Measurements from ENCODE around the gene MRPS6. TPM values are rescaled to one million over a fixed set of nuclear protein-coding genes. Genes with fewer than 3 reads are reported as not detected.

The MRPS6 gene
- total RNA-seq, 1 experiment from 2014 or later = 32.8 TPM

DNA sequence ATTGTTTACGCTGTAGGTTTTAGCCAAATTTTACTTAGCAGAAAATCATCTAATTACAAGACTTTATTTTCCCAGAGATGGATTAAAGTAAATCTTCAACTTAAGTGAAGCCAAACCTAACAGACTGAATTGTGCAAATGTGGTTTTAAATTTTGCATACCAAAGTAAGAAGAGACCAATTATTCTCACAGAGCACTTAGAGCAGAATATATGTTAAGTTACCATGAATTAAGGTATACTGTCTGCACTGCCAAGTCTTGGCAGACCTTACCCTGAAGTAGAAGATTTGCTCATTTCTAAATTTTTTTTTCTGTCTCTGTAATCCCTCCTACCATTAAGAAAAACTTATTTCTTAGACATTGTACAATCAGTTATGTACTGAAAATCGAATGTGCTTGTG, 24.1 kb downstream of the MRPS6 start:
- H3F3A ChIP-seq (ENCODE audit: low read length, unreplicated experiment) = no peaks in the 10 kb centered on the region
- no peak overlapping the region for H3K4me2 ChIP-seq (ENCODE audit: low read length)
- H2AFZ ChIP-seq (ENCODE audit: low read length) = no peak overlapping the region
- no peaks in the 10 kb centered on the region for H3K4me1 ChIP-seq (ENCODE audit: insufficient read depth, low read length)
- no peaks in the 10 kb centered on the region for H3K9me3 ChIP-seq (ENCODE audit: low read length)
- H3K9me2 ChIP-seq (replicated peaks; ENCODE audit: low read length) = no peaks in the 10 kb centered on the region
- ATAC-seq (no peak), DNase-seq (no peak)
- peaks cover 100% of the 10 kb centered on the region for H3K79me2 ChIP-seq (ENCODE audit: low read length)
- H3K9ac ChIP-seq (ENCODE audit: low read length) = no peak overlapping the region
- intact Hi-C loops (cut with micrococcal nuclease) = no loop called here
- TSS peak; percentile 0 for BruUV-seq (replicated peaks)
- TF ChIP-seq EZH2phosphoT487 (IDR thresholded peaks at IDR 0.05; ENCODE audit: borderline replicate concordance, low read length) (no peak), CTCF (conservative IDR thresholded peaks at IDR 0.05; ENCODE audit: low read depth, low read length) (no peak), EZH2 (IDR thresholded peaks at IDR 0.05; ENCODE audit: low read length, unreplicated experiment) (no peak)
- peaks cover 16% of the 10 kb centered on the region; the same call in 1 of the 2 replicates for H4K20me1 ChIP-seq (ENCODE audit: low read length)
- ChIA-PET CTCF (no interaction called here), POLR2A (ENCODE audit: unreplicated experiment) (no interaction called here)
- no peaks in the 10 kb centered on the region for H3K27me3 ChIP-seq (ENCODE audit: low read length)
- no peak overlapping the region for H3K27ac ChIP-seq (ENCODE audit: low read length)
- peaks cover 53% of the 10 kb centered on the region for H3K36me3 ChIP-seq (ENCODE audit: low read depth, low read length)
- H3K4me3 ChIP-seq (ENCODE audit: low read length) = no peak overlapping the region

DNA sequence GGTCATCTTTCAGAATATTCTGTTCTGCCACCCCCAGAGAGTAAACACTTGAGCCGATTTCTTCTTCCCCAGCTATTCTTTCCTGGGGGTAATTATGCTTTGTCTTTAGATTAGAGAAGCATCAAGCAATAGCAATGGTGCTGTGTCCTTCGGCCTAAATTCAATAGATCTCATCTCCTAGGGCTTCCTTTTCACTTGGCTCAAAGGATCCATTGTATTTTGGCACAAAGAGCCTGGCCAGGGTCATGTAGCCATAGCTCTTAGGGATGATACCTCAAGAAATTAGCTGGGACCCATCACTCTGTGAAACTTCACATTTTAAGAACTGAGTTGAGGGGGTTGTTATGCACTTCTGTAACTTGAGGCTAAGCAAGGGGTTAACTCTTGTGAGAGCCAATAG, 27.0 kb downstream of the MRPS6 start:
- no peak for ATAC-seq
- H3K79me2 ChIP-seq (ENCODE audit: low read length) = peaks cover 93% of the 10 kb centered on the region
- POLR2A ChIA-PET (ENCODE audit: unreplicated experiment) = interaction anchor here (0.6 kb wide), 1 partner anchor 8 kb away, joined by 3 read pairs; no protein-coding TSS in a partner anchor

More for the DNA sequence above, 27.0 kb downstream of the MRPS6 start:
- H3K4me1 ChIP-seq (ENCODE audit: insufficient read depth, low read length) = no peaks in the 10 kb centered on the region
- intact Hi-C loops (cut with micrococcal nuclease) = no loop called here
- no peak overlapping the region for H3K4me3 ChIP-seq (ENCODE audit: low read length)
- peaks cover 20% of the 10 kb centered on the region; the same call in 1 of the 2 replicates for H4K20me1 ChIP-seq (ENCODE audit: low read length)
- no peak overlapping the region for H2AFZ ChIP-seq (ENCODE audit: low read length)
- DNase-seq = no peak
- no peak for TF ChIP-seq CTCF (conservative IDR thresholded peaks at IDR 0.05; ENCODE audit: low read depth, low read length)
- no peak overlapping the region for H3K27ac ChIP-seq (ENCODE audit: low read length)
- H3K27me3 ChIP-seq (ENCODE audit: low read length) = no peaks in the 10 kb centered on the region
- H3K9me2 ChIP-seq (replicated peaks; ENCODE audit: low read length) = no peaks in the 10 kb centered on the region
- H3F3A ChIP-seq (ENCODE audit: low read length, unreplicated experiment) = no peaks in the 10 kb centered on the region
- peaks cover 48% of the 10 kb centered on the region for H3K36me3 ChIP-seq (ENCODE audit: low read depth, low read length)
- no peak overlapping the region for H3K4me2 ChIP-seq (ENCODE audit: low read length)
- BruUV-seq (replicated peaks) = no TSS peak
- no peak overlapping the region for H3K9ac ChIP-seq (ENCODE audit: low read length)
- CTCF ChIA-PET = no interaction called here
- no peaks in the 10 kb centered on the region for H3K9me3 ChIP-seq (ENCODE audit: low read length)

All from PC-3 (cell line).